GM21786 (cell line): ENCODE measurements around the gene PJA2.
"Not testable (repeated sequence)": the region's sequence is repeated elsewhere in the genome, so short reads cannot be mapped to it uniquely, and the experiment has no call there.

Source experiments
- ATAC-seq: cut with Tn5 transposase; IDR thresholded peaks from one replicate; pipeline ENCODE4 v1.9.1; 2021; ENCODE audit not compliant: unreplicated experiment

Gene PJA2

DNA sequence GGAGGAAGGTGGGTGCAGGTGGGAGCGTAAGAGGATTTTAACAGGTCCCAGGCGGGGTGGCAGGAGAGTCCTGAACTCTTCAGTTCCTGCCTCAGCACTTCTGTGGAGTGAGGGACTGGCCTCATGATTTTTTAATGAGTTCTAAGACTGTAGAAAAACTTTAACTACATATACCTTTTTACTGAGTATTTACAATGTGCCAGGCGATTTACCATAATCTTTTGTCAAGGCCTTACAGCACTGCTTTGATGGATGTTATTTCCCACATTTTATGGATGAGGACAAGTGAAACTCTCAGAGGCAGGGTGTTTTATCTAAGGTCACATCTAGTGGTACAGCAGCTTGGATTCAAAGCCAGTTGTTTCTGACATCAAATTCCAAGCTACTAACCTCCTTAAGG lies 99.5 kb downstream of the PJA2 start:
- ATAC-seq, result no peak

DNA sequence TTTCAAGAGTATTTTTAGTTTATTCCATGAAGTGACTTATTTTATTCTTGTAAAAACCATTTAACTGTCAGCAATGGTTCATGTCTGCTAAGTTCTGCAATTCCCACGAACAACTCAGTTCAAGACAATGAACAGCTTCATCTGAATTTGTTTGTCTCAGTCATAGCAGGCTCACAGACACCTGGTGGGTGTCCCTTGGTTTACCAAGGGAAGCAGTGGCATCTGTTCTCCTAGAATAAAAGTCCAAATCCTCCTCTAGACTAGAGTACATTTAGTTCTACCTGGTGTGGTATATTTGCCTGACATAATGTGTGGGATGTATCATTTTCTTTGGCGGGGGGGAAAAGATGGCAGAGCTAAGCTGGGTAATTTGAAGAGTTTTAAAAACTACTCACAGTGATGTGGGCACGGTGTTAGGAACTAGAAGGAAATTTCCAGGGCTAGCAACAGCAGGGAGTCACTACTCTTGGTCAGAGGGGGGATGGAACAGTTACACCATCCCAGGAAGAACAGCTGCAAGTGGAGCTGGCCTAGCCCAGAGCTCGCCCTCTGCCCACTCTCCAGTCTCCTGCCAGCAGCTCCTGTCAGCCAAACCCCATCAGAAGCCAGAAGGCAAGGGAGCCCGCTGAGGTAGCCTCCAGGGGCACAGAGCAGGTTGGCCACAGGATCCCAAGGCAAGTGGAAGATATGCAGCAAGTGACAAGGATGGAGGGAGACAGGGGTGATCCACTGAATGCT lies 100.3 kb downstream of the PJA2 start:
- ATAC-seq, result no peak

DNA sequence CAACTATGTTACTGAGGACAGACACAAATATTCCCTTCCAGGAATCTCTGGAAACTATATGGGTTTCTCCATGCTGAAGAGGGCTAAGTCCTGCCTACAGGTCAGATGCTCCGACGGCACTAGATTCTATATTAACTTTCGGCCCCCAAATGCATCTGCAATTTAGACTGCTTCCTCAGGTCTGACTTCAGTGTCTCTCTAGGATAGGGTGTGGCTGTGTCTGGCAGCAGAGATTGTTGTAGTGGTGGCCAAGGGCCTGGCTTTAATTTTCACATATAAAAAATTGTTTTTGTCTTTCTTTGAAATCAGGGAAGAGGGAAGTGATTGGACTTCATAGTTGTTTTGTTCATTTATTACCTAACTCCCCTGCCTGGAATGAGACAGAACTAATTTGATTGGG lies 101.8 kb downstream of the PJA2 start:
- ATAC-seq, result no peak

DNA sequence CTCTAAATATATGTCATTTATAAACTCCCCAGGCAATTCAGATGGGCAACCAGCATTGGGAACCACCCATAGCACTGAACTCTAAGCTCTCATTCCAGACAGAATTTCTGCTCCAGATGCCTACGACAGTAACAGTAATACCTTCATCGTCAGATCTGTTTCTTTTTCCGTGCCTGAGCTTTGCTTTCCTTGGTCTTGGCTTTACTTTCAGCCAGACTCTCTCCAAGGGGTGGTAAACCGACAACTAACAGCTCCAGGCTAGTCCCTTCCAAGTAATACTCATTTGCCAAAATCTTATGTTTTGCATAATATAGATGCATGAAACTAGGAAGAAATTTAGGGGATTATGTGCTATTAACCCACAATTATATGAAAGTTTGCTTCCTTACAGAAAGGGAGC lies 102.3 kb downstream of the PJA2 start:
- ATAC-seq, result no peak

- ATAC-seq, result no peak
Observed at GRCh38 chr5:109305352-109305751, 104.4 kb downstream of the PJA2 start.

DNA sequence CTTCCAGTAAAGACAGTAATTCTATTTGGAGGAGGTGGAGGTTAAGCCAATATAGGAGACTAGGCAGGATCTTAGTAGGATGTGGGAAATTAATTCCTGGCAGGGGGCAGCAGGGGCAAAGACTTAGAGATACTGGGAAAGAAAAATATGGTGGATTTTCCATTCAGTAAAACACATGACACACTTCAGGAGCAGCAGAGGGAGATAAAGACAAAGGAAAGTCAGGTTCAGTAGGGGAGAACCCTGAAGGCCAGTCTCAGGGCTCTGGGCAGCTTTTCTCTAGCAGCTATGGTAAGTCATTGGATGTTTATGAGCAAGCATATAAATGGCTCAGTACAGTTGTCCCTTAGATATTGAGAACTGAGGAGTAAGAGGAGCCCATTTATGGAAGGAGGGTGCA lies 105.5 kb downstream of the PJA2 start:
- no peak for ATAC-seq

DNA sequence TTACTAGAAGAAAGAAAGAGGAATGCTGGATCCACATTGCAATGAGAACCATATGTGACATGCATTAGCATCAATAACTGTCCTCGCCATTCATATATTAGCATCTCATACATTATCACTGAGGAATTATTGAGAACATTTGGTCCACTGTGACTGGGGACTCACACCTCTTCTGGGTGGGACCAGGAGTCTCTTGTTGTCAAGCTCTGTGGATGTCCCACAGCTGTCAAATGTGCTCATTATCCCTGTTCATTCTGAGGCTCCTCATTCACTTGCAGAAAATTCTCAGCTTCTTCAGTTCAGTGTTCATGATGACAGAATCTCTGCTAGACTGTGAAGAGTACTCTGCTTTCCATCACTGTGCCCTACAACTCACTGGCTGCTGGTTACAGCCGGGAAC lies 109.4 kb downstream of the PJA2 start:
- no peak for ATAC-seq

DNA sequence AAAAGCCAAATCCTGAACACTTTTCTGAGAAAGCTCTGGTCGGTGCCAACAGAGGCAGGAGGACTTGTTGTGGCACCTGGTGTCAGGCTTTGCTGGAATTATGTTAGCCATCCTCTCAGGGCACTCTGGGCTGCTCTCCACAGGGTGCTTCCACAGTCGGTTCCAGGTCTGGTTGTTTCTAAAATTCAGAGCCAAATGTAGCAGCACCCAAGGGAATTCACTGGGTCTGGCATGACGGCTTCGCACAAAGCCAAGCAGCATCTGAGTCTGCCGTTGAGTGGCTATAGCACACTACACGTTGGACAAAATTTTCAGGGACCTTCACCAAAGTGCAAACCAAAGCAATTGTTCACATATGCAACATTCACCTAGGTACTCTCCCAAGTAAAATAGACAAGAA lies 110.2 kb downstream of the PJA2 start:
- no peak for ATAC-seq

GRCh38 chr5:109298794-109299193 lies 111.0 kb downstream of the PJA2 start:
- ATAC-seq, result no peak

DNA sequence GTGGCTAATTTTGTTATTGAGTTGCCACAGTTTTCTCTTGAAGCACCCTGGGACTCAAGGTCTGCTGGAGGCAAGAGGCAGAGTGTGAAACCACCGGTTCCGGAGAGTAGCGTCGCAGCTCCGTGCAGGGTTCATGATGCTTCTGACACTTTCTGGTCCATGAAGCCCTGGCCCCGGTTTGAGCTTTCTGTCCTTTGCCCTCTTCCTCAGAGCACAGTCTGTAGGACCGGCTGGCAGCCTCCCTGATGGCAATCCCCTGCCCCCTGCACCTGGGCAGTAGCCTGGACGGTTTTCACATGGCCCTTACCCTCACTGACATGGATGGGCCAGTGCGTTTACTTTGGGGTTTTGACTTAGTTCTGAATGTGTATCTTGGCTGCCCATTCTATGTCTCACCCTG lies 111.9 kb downstream of the PJA2 start:
- no peak for ATAC-seq

DNA sequence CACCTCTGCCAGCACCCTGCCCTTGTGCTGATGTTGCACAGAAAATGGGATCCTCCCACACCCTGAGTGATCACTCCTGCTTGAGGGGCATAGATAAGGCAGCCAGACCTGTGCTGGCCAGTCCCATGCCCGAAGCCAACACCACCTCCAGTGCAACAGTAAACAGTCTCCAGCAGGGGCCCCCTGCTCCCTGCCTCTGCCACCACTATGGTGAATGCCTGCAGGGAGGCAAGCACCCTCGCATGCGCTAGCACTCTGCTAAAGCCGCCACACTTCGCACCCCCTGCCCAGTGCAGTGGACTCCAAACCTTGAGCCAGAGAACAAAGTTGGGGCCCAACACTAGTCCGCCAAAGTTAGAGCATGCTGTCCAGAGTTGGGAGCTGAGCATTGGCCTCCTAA lies 118.7 kb downstream of the PJA2 start:
- no peak for ATAC-seq

DNA sequence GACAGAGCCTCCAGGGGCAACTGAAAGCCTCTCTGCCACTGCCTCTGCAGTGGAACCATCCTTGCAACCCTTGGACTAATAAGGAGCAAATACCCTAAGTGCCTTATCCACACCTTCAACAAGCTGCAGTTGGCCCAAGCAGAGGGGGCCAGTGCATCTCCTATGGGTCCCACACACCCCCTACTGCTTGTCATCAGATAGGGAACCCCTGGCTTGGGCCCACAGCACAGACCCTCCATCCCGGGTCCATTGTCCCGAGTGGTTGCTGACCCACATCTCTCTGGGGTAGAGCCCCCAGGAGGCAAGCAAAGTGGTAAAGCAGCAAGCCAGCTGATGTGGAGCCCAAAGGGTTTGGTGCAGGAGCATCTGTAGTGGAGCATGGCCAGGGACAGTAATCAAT lies 119.5 kb downstream of the PJA2 start:
- no peak for ATAC-seq

DNA sequence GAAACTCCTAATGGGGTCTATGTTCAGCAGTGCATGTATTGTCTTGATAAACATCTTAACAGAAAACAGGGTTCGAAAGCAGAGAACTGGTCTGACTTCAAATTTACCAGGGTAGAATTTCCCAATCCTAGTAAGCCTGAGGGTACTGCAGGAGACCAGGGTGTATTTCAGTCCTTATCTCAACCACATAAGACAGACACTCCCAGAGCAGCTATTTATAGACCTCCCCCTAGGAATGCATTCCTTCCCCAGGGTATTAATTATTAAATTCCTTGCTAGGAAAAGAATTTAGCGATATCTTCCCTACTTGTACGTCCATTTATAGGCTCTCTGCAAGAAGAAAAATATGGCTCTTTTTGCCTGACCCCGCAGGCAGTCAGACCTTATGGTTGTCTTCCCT lies 123.1 kb downstream of the PJA2 start:
- not testable (repeated sequence) for ATAC-seq
